SK-N-SH (cell line): ENCODE measurements around the gene CTDP1. TPM values are rescaled to one million over a fixed set of nuclear protein-coding genes. Genes with fewer than 3 reads are reported as not detected.

ENCODE experiments used
- CTCF ChIA-PET: fragments of 300-600, 350-600 bp; formaldehyde crosslinking; extraction: SDS; loops from one replicate; lab custom pipeline; 2021; lab: Yijun Ruan, JAX
- POLR2A ChIA-PET: fragments of 350-600 bp; sonication (Branson Sonifier 250); formaldehyde crosslinking; extraction: SDS; loops from one replicate; lab custom pipeline; 2020; ENCODE audit warnings: antibody characterized with exemption, inconsistent platforms; lab: Yijun Ruan, JAX
- DNase-seq: peaks from one replicate; pipeline ENCODE4 v3.0.0; 2012
- H2AFZ ChIP-seq: fragments of 200-600 bp; sonication (generic); 2 replicates; pipeline ENCODE4 v1.8.1; 2016; ENCODE audit warnings: antibody characterized with exemption, mild to moderate bottlenecking, low read depth
- H3F3A ChIP-seq: fragments of 200-600 bp; sonication (generic); replicated peaks from 2 replicates; pipeline ENCODE3; 2016; ENCODE audit warnings: antibody characterized with exemption, mild to moderate bottlenecking; ENCODE audit not compliant: insufficient read depth
- H3K27ac ChIP-seq, 2 experiments: fragments of 200-500 bp in 1 of 2; fragments of 200-600 bp in 1 of 2; sonication (Bioruptor generic) in 1 of 2; sonication (generic), shearing (Covaris generic) in 1 of 2; 2 replicates each; pipeline versions ENCODE4 v1.5.1 to v1.6.1; 2014 to 2016; ENCODE audit warnings: low read depth in 2 of 2, inconsistent platforms in 1 of 2, low read length in 1 of 2, mild to moderate bottlenecking in 1 of 2, mixed read lengths in 1 of 2
- H3K27me3 ChIP-seq: fragments of 200-600 bp; sonication (generic), shearing (Covaris generic); 2 replicates; pipeline ENCODE4 v1.6.1; 2016; ENCODE audit warnings: mixed run types; ENCODE audit not compliant: insufficient read depth
- H3K36me3 ChIP-seq, 2 experiments: fragments of 200-500 bp in 1 of 2; fragments of 200-600 bp in 1 of 2; sonication (Bioruptor generic) in 1 of 2; sonication (generic) in 1 of 2; replicated peaks in 1 of 2; 2 replicates each; pipeline versions ENCODE3 to v1.5.1; 2014 to 2016; ENCODE audit warnings: low read length in 1 of 2, mild to moderate bottlenecking in 1 of 2; ENCODE audit not compliant: insufficient read depth in 2 of 2, control insufficient read depth in 1 of 2
- H3K4me1 ChIP-seq, 2 experiments: fragments of 200-500 bp in 1 of 2; fragments of 200-600 bp in 1 of 2; sonication (Bioruptor generic) in 1 of 2; sonication (generic), shearing (Covaris generic) in 1 of 2; 2 replicates each; pipeline versions ENCODE4 v1.5.1 to v1.6.1; 2014 to 2016; ENCODE audit warnings: low read depth in 1 of 2, low read length in 1 of 2, mixed run types in 1 of 2; ENCODE audit not compliant: insufficient read depth in 2 of 2, control insufficient read depth in 1 of 2
- H3K4me2 ChIP-seq: fragments of 200-600 bp; sonication (generic), shearing (Covaris generic); 2 replicates; pipeline ENCODE4 v1.6.1; 2017; ENCODE audit warnings: mixed run types
- H3K4me3 ChIP-seq, 2 experiments: fragments of 200-500 bp in 1 of 2; fragments of 200-600 bp in 1 of 2; sonication (Bioruptor generic) in 1 of 2; sonication (generic), shearing (Covaris generic) in 1 of 2; 2 replicates each; pipeline versions ENCODE4 v1.5.1 to v1.8.1; 2014 to 2016; ENCODE audit warnings: low read depth in 2 of 2, inconsistent platforms in 1 of 2, low read length in 1 of 2, mild to moderate bottlenecking in 1 of 2, mixed read lengths in 1 of 2, moderate library complexity in 1 of 2
- H3K79me2 ChIP-seq: fragments of 200-600 bp; sonication (generic); 2 replicates; pipeline ENCODE4 v1.8.1; 2017; ENCODE audit warnings: mild to moderate bottlenecking; ENCODE audit not compliant: insufficient read depth
- H3K9ac ChIP-seq: fragments of 200-600 bp; sonication (generic); 2 replicates; pipeline ENCODE4 v1.6.1; 2017; ENCODE audit warnings: mixed run types
- H3K9me2 ChIP-seq: fragments of 200-600 bp; sonication (generic); 2 replicates; pipeline ENCODE4 v1.6.1; 2017; ENCODE audit warnings: mixed run types
- H3K9me3 ChIP-seq: fragments of 200-600 bp; sonication (generic); 2 replicates; pipeline ENCODE4 v1.6.1; 2017; ENCODE audit warnings: mixed run types, mild to moderate bottlenecking, moderate library complexity
- H4K20me1 ChIP-seq: fragments of 200-600 bp; sonication (generic); 2 replicates; pipeline ENCODE4 v1.6.1; 2017; ENCODE audit warnings: mild to moderate bottlenecking, mixed run types; ENCODE audit not compliant: insufficient read depth
- CHD2 ChIP-seq: fragments of 150-350 bp; IDR thresholded peaks from 2 replicates; pipeline ENCODE4 v1.6.1; 2018; ENCODE audit warnings: low read length; ENCODE audit not compliant: partially characterized antibody
- EP300 ChIP-seq, 2 experiments: IDR thresholded peaks; 2 replicates each; pipeline versions ENCODE4 v1.4.0 to v1.6.1; 2012; ENCODE audit warnings: borderline replicate concordance in 1 of 2, low read depth in 1 of 2, low read length in 1 of 2
- FOSL2 ChIP-seq: IDR thresholded peaks from 2 replicates; pipeline ENCODE4 v1.4.0; 2012; ENCODE audit warnings: low read depth, mild to moderate bottlenecking, moderate library complexity, borderline replicate concordance
- FOXM1 ChIP-seq: IDR thresholded peaks from 2 replicates; pipeline ENCODE4 v1.4.0; 2012; ENCODE audit warnings: low read depth, mild to moderate bottlenecking
- GABPA ChIP-seq: IDR thresholded peaks from 2 replicates; pipeline ENCODE4 v1.4.0; 2012; ENCODE audit warnings: low read depth, mild to moderate bottlenecking
- RCOR1 ChIP-seq: fragments of 150-350 bp; IDR thresholded peaks from 2 replicates; pipeline ENCODE4 v1.6.1; 2017; ENCODE audit warnings: antibody characterized with exemption, low read length
- RFX5 ChIP-seq: IDR thresholded peaks from 2 replicates; pipeline ENCODE4 v1.6.1; 2012; ENCODE audit warnings: mild to moderate bottlenecking, improper control_type of control experiment, low read length
- SMC3 ChIP-seq: IDR thresholded peaks from 2 replicates; pipeline ENCODE4 v1.6.1; 2012; ENCODE audit warnings: low read depth, low read length, improper control_type of control experiment
- TEAD4 ChIP-seq: IDR thresholded peaks from 2 replicates; pipeline ENCODE4 v1.4.0; 2012; ENCODE audit warnings: mild to moderate bottlenecking, borderline replicate concordance; ENCODE audit not compliant: insufficient read depth
- YY1 ChIP-seq: IDR thresholded peaks from 2 replicates; pipeline ENCODE4 v1.4.0; 2012; ENCODE audit warnings: low read depth, mild to moderate bottlenecking
- WGBS: methylation state at CpG from one replicate; pipeline ENCODE4 v1.1.6; 2017; ENCODE audit warnings: low lambda C conversion rate; 5-methylcytosine and 5-hydroxymethylcytosine counted together
- polyA plus RNA-seq, 3 experiments: library from polyadenylated mRNA; depleted of rRNA; stranded (reverse); fragments of >200 nt; gene quantifications; 2 replicates each; pipeline ENCODE4 v1.2.3, GENCODE V29; 2012
- TF ChIP-seq, protein P1 (sequence below): IDR thresholded peaks from 2 replicates; pipeline ENCODE4; 2012
- TF ChIP-seq, protein P2 (sequence below): fragments of 200-600 bp; sonication (generic); IDR thresholded peaks from 2 replicates; pipeline ENCODE4 v1.6.1; 2017; ENCODE audit warnings: antibody characterized with exemption, mild to moderate bottlenecking, moderate library complexity
- TF ChIP-seq, protein P3 (sequence below): IDR thresholded peaks from 2 replicates; pipeline ENCODE4 v1.4.0; 2012; ENCODE audit warnings: low read depth, borderline replicate concordance

The CTDP1 gene
- polyA plus RNA-seq, 1 of the 3 experiments (the other 2 are of a cell fraction) = 15.6 TPM

DNA sequence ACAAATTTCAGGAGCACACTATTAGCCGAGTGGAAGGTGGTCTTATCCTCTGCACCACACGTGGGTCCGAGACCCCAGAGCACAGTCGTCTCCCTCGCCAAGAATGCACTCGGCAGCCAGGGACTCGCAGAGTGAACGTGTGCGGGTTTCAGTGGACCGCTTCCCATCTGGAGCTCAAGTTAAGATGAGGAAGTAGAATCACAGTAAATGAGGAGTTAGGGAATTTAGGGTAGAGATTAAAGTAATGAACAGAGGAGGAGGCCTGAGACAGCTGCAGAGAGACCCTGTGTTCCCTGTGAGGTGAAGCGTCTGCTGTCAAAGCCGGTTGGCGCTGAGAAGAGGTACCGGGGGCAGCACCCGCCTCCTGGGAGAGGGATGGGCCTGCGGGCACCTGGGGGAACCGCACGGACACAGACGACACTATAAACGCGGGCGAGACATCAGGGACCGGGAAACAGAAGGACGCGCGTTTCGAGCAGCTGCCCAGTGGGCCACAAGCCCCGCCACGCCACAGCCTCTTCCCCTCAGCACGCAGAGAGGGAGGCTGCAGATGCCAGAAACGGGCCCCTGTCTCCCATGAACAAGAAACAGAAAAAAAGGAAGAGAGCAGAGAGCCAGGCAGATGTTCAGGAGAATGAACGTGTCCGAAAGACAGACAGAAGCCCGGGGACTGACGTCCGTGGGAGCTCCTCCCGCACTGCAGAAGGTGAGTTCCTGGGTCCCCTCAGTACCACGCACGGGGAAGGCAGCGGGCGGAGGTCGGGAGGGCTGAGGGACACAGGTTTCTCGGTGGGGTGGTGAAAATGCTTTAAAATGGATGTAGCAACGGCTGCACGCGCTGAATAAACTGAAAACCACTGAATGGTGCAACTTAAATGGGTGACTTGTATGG, 112.7 kb downstream of the CTDP1 start:
- H3K79me2 ChIP-seq = no peaks in the 10 kb centered on the region
- ChIA-PET POLR2A (no interaction called here), CTCF (no interaction called here)
- H3K4me3 ChIP-seq = peak overlapping the region in 1 of 2 experiments; percentile 24; a peak in 1 of 4 replicates
- H3K9me3 ChIP-seq = no peaks in the 10 kb centered on the region
- H2AFZ ChIP-seq = no peak overlapping the region
- H3K4me2 ChIP-seq = peak overlapping the region; percentile 53
- no peak for TF ChIP-seq FOSL2
- TF ChIP-seq, protein P1, sequence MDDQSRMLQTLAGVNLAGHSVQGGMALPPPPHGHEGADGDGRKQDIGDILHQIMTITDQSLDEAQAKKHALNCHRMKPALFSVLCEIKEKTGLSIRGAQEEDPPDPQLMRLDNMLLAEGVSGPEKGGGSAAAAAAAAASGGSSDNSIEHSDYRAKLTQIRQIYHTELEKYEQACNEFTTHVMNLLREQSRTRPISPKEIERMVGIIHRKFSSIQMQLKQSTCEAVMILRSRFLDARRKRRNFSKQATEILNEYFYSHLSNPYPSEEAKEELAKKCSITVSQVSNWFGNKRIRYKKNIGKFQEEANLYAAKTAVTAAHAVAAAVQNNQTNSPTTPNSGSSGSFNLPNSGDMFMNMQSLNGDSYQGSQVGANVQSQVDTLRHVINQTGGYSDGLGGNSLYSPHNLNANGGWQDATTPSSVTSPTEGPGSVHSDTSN = no peak
- no peak for TF ChIP-seq GABPA
- TF ChIP-seq SMC3 = no peak
- TF ChIP-seq RCOR1 = no peak
- no peak for TF ChIP-seq RFX5
- TF ChIP-seq CHD2 = no peak
- TF ChIP-seq FOXM1 = no peak
- TF ChIP-seq EP300 (IDR thresholded peaks at IDR 0.05; ENCODE audit: borderline replicate concordance in 1 of 2, low read depth in 1 of 2, low read length in 1 of 2) = no peak
- no peak for TF ChIP-seq YY1
- H3F3A ChIP-seq = no peaks in the 10 kb centered on the region
- no peaks in the 10 kb centered on the region for H3K36me3 ChIP-seq
- 39% methylated on average over 42 of the region's 46 CpGs for WGBS
- no peaks in the 10 kb centered on the region for H3K9me2 ChIP-seq
- H3K27me3 ChIP-seq = peaks cover 72% of the 10 kb centered on the region
- H4K20me1 ChIP-seq = no peaks in the 10 kb centered on the region
- H3K9ac ChIP-seq = no peak overlapping the region
- H3K27ac ChIP-seq = no peak overlapping the region
- no peak for DNase-seq
- H3K4me1 ChIP-seq = peaks cover 0 to 4% of the 10 kb centered on the region in 2 experiments; a peak in 1 of 4 replicates

GRCh38 chr18:79792988-79793355, 113.4 kb downstream of the CTDP1 start:
- Histone ChIP-seq H3K4me2 (no peak overlapping the region), H4K20me1 (no peaks in the 10 kb centered on the region), H3K27me3 (peaks cover 70% of the 10 kb centered on the region), H3K4me1 (peaks cover 0 to 4% of the 10 kb centered on the region in 2 experiments; a peak in 1 of 4 replicates), H3F3A (no peaks in the 10 kb centered on the region), H3K36me3 (no peaks in the 10 kb centered on the region), H3K9me3 (no peaks in the 10 kb centered on the region), H3K9me2 (no peaks in the 10 kb centered on the region), H3K27ac (no peak overlapping the region), H3K4me3 (no peak overlapping the region), H2AFZ (no peak overlapping the region), H3K79me2 (no peaks in the 10 kb centered on the region)
- 56% methylated on average over 4 of the region's 4 CpGs for whole genome bisulfite sequencing
- POLR2A ChIA-PET = no interaction called here
- DNase-seq = no peak
- CTCF ChIA-PET = no interaction called here
- TF ChIP-seq GABPA = no peak
- no peak for TF ChIP-seq RFX5
- TF ChIP-seq TEAD4 = no peak
- TF ChIP-seq, protein P2, sequence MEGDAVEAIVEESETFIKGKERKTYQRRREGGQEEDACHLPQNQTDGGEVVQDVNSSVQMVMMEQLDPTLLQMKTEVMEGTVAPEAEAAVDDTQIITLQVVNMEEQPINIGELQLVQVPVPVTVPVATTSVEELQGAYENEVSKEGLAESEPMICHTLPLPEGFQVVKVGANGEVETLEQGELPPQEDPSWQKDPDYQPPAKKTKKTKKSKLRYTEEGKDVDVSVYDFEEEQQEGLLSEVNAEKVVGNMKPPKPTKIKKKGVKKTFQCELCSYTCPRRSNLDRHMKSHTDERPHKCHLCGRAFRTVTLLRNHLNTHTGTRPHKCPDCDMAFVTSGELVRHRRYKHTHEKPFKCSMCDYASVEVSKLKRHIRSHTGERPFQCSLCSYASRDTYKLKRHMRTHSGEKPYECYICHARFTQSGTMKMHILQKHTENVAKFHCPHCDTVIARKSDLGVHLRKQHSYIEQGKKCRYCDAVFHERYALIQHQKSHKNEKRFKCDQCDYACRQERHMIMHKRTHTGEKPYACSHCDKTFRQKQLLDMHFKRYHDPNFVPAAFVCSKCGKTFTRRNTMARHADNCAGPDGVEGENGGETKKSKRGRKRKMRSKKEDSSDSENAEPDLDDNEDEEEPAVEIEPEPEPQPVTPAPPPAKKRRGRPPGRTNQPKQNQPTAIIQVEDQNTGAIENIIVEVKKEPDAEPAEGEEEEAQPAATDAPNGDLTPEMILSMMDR = no peak
- TF ChIP-seq, protein P3, sequence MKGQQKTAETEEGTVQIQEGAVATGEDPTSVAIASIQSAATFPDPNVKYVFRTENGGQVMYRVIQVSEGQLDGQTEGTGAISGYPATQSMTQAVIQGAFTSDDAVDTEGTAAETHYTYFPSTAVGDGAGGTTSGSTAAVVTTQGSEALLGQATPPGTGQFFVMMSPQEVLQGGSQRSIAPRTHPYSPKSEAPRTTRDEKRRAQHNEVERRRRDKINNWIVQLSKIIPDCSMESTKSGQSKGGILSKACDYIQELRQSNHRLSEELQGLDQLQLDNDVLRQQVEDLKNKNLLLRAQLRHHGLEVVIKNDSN = no peak
- TF ChIP-seq, all 33 proteins: peak for 0
- no peak overlapping the region for H3K9ac ChIP-seq
